Measurements from ENCODE around the gene SKI. TPM values are rescaled to one million over a fixed set of nuclear protein-coding genes. Genes with fewer than 3 reads are reported as not detected.

The SKI gene
- total RNA-seq, 2 donors from 2014 or later = 46.2 to 114 TPM

GRCh38 chr1:2215909-2216766, 12.0 kb upstream of the SKI start:
- no peak for TF ChIP-seq CTCF (IDR thresholded peaks at IDR 0.05)
- TF ChIP-seq POLR2AphosphoS5 (IDR thresholded peaks at IDR 0.05) = no peak
- no peak for TF ChIP-seq POLR2A (IDR thresholded peaks at IDR 0.05)
- no peak overlapping the region for H3K4me3 ChIP-seq
- H3K4me1 ChIP-seq (replicated peaks) = peaks cover 24% of the 10 kb centered on the region
- H3K27ac ChIP-seq = no peak overlapping the region
- no peaks in the 10 kb centered on the region for H3K36me3 ChIP-seq
- no peaks in the 10 kb centered on the region for H3K9me3 ChIP-seq
- no peaks in the 10 kb centered on the region for H3K27me3 ChIP-seq (replicated peaks; ENCODE audit: insufficient read depth)
- 87% methylated on average over 24 of the region's 25 CpGs for WGBS
- intact Hi-C loops (cut with DNase I) = no loop called here
- DNase-seq (ENCODE audit: low spot score) = no peak

GRCh38 chr1:2216767-2217058, 11.4 kb upstream of the SKI start:
- intact Hi-C loops (cut with DNase I) = no loop called here
- H3K4me1 ChIP-seq (replicated peaks) = peaks cover 24% of the 10 kb centered on the region
- no peak for DNase-seq (ENCODE audit: low spot score)
- no peak for TF ChIP-seq POLR2AphosphoS5 (IDR thresholded peaks at IDR 0.05)
- TF ChIP-seq CTCF (IDR thresholded peaks at IDR 0.05) = no peak
- TF ChIP-seq POLR2A (IDR thresholded peaks at IDR 0.05) = no peak
- no peaks in the 10 kb centered on the region for H3K27me3 ChIP-seq (replicated peaks; ENCODE audit: insufficient read depth)
- no peaks in the 10 kb centered on the region for H3K9me3 ChIP-seq
- WGBS = 86% methylated on average over 5 of the region's 7 CpGs
- no peak overlapping the region for H3K27ac ChIP-seq
- H3K36me3 ChIP-seq = no peaks in the 10 kb centered on the region
- H3K4me3 ChIP-seq = no peak overlapping the region

GRCh38 chr1:2221271-2221670, 6.8 kb upstream of the SKI start:
- H3K4me1 ChIP-seq (replicated peaks) = no peaks in the 10 kb centered on the region
- no peaks in the 10 kb centered on the region for H3K27me3 ChIP-seq (replicated peaks; ENCODE audit: insufficient read depth)
- H3K9me3 ChIP-seq = no peaks in the 10 kb centered on the region
- intact Hi-C loops (cut with DNase I) = no loop called here
- H3K4me3 ChIP-seq = no peak overlapping the region
- no peak overlapping the region for H3K27ac ChIP-seq
- TF ChIP-seq CTCF (IDR thresholded peaks at IDR 0.05) = no peak
- no peak for TF ChIP-seq POLR2AphosphoS5 (IDR thresholded peaks at IDR 0.05)
- no peak for DNase-seq (ENCODE audit: low spot score)
- WGBS = 87% methylated on average over 3 of the region's 3 CpGs
- H3K36me3 ChIP-seq = no peaks in the 10 kb centered on the region

GRCh38 chr1:2224170-2224584, 3.9 kb upstream of the SKI start:
- intact Hi-C loops (cut with DNase I) = no loop called here

More at GRCh38 chr1:2224170-2224584, 3.9 kb upstream of the SKI start:
- 82% methylated on average over 7 of the region's 7 CpGs for WGBS
- DNase-seq (ENCODE audit: low spot score) = no peak
- Histone ChIP-seq H3K9me3 (no peaks in the 10 kb centered on the region), H3K4me3 (no peak overlapping the region), H3K36me3 (no peaks in the 10 kb centered on the region), H3K27ac (no peak overlapping the region), H3K27me3 (replicated peaks; ENCODE audit: insufficient read depth) (no peaks in the 10 kb centered on the region), H3K4me1 (replicated peaks) (peaks cover 5% of the 10 kb centered on the region)
- TF ChIP-seq CTCF (IDR thresholded peaks at IDR 0.05) = no peak
- TF ChIP-seq POLR2AphosphoS5 (IDR thresholded peaks at IDR 0.05) = no peak
- TF ChIP-seq POLR2A (IDR thresholded peaks at IDR 0.05) = no peak

All from prostate gland (tissue), 2 donors.